ENCODE results near the gene CDHR3. TPM values are rescaled to one million over a fixed set of nuclear protein-coding genes. Genes with fewer than 3 reads are reported as not detected.

Gene CDHR3
- total and polyA plus RNA-seq, 9 of the 15 experiments (the other 6 are each of a cell fraction or from before 2014, with no cell fraction given): 0.03 to 0.66 (median 0.24) TPM; not detected in 1

GRCh38 chr7:105978974-105979373 lies 15.9 kb downstream of the CDHR3 start (continued):
- TF ChIP-seq ZHX1 (conservative IDR thresholded peaks at IDR 0.05; ENCODE audit: low read length) (no peak), KDM1A (IDR thresholded peaks at IDR 0.05) (peak in 1 of 2 experiments; percentile 52; a peak in 2 of 4 replicates), ADNP (tag; IDR thresholded peaks at IDR 0.05) (peak; percentile 73)

- TF ChIP-seq ZNF79 (CRISPR knock-in tag; IDR thresholded peaks at IDR 0.05; ENCODE audit: low read depth): no peak
- no peak for TF ChIP-seq ZNF217 (CRISPR knock-in tag; IDR thresholded peaks at IDR 0.05)
- no peak for TF ChIP-seq NFIX (CRISPR knock-in tag; IDR thresholded peaks at IDR 0.05; ENCODE audit: low read depth)
- TF ChIP-seq ATF3 (IDR thresholded peaks at IDR 0.05): no peak
- TF ChIP-seq ATF3 (CRISPR knock-in tag; conservative IDR thresholded peaks at IDR 0.05): no peak
- no peak for TF ChIP-seq HMGN3 (IDR thresholded peaks at IDR 0.05; ENCODE audit: borderline replicate concordance, extremely low read depth, insufficient read length, low read depth, low read length)
- TF ChIP-seq C11orf30 (IDR thresholded peaks at IDR 0.05; ENCODE audit: low read depth): no peak
- no peak for TF ChIP-seq MCM2 (IDR thresholded peaks at IDR 0.05; ENCODE audit: low read depth)
- TF ChIP-seq ZMIZ1 (IDR thresholded peaks at IDR 0.05; ENCODE audit: low read depth in 2 of 2, low read length in 2 of 2): no peak
- no peak for TF ChIP-seq ZNF224 (CRISPR knock-in tag; IDR thresholded peaks at IDR 0.05)
- no peak for TF ChIP-seq BRD9 (IDR thresholded peaks at IDR 0.05; ENCODE audit: low read depth, partially characterized antibody)
- no peak for TF ChIP-seq NBN (IDR thresholded peaks at IDR 0.05; ENCODE audit: low read depth)
- no peak for TF ChIP-seq TGIF2 (CRISPR knock-in tag; IDR thresholded peaks at IDR 0.05)
- no TSS peak for BruUV-seq (replicated peaks)
- ATAC-seq: no peak
- no peak overlapping the region for H2AFZ ChIP-seq (ENCODE audit: low read depth, low read length)
- peaks cover 17 to 49% of the 10 kb centered on the region in 2 experiments for H3K27me3 ChIP-seq (ENCODE audit: control insufficient read depth in 2 of 2, insufficient read depth in 2 of 2, low read length in 2 of 2)
- H3K9me3 ChIP-seq (replicated peaks; ENCODE audit: control insufficient read depth, insufficient read depth, low read depth, low read length): no peaks in the 10 kb centered on the region
- no peak overlapping the region for H3K4me2 ChIP-seq (ENCODE audit: insufficient read depth, low read length)
- CTCF ChIA-PET (ENCODE audit: low intra/inter-chr PET ratio): no interaction called here
- H3K36me3 ChIP-seq (ENCODE audit: control insufficient read depth, insufficient read depth, low read length): no peaks in the 10 kb centered on the region
- intact Hi-C loops (cut with micrococcal nuclease): no loop called here
- H3K9ac ChIP-seq (ENCODE audit: insufficient read depth in 1 of 2, low read depth in 2 of 2, low read length in 2 of 2): no peak overlapping the region
- H3K79me2 ChIP-seq (ENCODE audit: control insufficient read depth, insufficient read depth, low read length): no peaks in the 10 kb centered on the region
- no peak overlapping the region for H3K27ac ChIP-seq (ENCODE audit: extremely low read depth, low read depth, low read length)
- no peak for DNase-seq (ENCODE audit: extremely low read depth in 1 of 4, low spot score in 3 of 4)
- no peak overlapping the region for H3K4me3 ChIP-seq
- H3K4me1 ChIP-seq (replicated peaks in 1 of 2; ENCODE audit: control insufficient read depth in 2 of 2, insufficient read depth in 2 of 2, low read length in 2 of 2): no peaks in the 10 kb centered on the region
- FAIRE-seq: no peak
- POLR2A ChIA-PET: no interaction called here
- in situ Hi-C loops (cut with MboI): no loop called here
- H4K20me1 ChIP-seq (replicated peaks; ENCODE audit: control insufficient read depth, insufficient read depth, low read length): no peaks in the 10 kb centered on the region
- 8% methylated on average over 2 of the region's 2 CpGs for WGBS (ENCODE audit: insufficient coverage, low coverage, missing lambda C conversion rate)
- no peaks in the 10 kb centered on the region for H3K9me1 ChIP-seq (ENCODE audit: control insufficient read depth, insufficient read depth, low read length)
These were observed 16.3 kb downstream of the CDHR3 start for GRCh38 chr7:105979405-105979804.

All from K562 (cell line).